Limb (tissue), 2 donors: Measurements from ENCODE around the gene HSPG2.
"Not testable (repeated sequence)": the region's sequence is repeated elsewhere in the genome, so short reads cannot be mapped to it uniquely, and the experiment has no call there.

Experiments
- DNase-seq, 2 donors: peaks; one replicate each; pipeline ENCODE4 v3.0.0-alpha.2; 2016; ENCODE audit errors: extremely low spot score in 2 of 2

HSPG2 gene

DNA sequence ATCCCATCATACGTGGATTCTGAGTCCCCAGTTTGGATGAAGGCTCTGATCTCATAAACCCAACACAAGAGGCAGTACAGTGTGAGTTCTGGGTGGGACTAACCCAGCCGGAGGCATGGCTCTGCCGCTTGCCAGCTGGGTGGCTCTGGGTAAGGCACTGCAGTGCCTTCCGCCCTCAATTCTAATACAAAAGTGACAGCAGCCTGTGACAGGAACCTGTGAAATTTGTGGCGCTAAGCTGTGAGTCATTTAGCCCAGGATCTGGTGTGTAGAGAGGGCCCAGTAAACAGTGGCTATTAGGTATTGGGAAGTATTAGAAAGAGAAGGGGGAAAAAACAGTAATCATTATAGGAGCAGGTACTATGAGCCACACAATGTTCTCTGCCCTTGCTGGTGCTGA lies 23.3 kb downstream of the HSPG2 start:
- no peak for DNase-seq

DNA sequence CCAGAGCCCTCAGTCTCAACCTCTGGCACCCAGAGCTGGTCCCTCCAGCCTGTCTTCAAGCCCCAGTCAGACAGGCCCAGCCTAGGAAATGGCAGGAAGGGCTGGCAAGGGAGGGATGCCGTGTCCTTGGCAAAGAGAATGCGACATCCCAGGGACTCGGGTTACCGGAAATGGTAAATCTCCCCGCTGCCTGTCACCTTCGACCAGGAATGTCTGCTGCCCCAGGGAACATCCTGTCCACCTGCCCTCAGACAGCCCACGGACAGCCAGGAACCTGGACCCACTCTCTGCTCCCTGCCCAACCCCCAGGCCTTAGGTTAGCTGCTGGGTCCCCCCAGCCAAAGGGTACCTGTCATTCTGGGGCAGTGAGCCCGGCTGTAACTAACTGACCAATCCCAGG lies 23.9 kb downstream of the HSPG2 start:
- DNase-seq: no peak

DNA sequence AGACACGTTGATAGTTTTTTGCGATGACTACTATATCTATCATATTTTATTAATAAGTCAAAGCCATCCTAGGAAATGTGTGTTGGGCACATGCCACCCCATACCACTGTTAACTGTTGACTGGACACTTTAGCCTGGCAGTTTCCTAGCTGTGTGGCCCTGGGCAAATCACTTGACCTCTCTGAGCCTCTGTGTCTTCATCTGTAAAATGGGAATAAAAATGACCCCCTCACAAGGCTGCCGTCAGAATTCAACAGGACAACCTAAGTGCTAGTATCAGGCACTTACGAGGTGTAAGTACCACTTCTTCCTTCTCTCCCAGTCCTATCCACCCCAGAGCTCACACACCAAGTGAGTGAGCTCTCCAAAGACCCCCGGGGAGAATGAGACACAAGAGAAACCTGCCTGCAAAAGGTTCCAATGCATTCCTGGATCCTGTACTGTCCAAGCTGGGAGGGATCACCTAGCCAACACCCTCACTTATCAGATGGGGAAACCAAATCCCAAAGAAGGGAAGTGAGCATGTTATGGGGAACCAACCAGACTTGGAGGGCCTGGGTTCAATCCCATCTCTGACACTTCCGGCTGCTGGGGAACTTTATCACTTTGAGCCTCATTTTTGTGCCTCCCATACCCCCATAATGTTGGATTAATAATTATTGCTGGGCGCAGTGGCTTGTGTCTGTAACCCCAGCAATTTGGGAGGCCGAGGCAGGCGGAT lies 24.9 kb downstream of the HSPG2 start:
- no peak for DNase-seq

DNA sequence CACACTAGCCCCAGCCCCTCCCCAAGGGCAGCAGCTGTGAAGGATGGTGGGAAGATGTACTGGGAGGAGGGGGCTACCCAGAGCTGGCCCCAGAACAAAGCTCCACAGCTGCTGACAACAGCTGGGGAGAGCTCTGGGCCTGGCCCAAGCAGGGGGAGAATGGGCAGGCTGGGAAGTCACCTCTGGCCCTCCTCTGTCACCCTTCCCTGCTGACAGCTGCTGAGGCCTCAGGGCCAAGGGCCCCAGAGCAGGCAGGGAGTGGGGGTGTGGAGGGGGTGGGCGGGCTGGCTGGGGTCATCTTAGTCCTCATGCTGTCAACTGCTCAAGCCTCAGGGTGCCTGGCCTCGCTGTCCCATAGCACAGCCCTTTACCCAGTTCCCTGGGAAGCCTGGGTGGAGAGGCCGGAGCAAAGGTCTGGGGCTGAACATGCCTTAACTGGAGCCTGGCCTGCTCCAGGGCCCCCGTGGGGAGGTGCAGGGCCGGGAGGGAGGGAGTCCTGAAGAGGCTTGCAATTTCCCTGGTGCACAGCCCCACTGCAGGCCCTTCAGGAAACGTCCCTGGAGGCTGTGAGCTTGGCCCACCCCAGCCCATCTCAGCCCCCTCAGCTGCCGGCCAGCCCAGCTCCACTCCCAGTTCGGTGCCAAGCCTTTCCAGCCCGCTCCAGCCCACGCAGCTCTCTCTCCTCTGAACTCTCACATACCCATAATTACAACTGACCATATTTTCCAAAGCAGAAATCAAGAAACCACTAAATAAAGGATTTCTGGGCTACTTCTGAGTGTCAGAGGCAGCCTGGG lies 25.7 kb downstream of the HSPG2 start:
- DNase-seq: peak in 1 of 2 donors; percentile 66

DNA sequence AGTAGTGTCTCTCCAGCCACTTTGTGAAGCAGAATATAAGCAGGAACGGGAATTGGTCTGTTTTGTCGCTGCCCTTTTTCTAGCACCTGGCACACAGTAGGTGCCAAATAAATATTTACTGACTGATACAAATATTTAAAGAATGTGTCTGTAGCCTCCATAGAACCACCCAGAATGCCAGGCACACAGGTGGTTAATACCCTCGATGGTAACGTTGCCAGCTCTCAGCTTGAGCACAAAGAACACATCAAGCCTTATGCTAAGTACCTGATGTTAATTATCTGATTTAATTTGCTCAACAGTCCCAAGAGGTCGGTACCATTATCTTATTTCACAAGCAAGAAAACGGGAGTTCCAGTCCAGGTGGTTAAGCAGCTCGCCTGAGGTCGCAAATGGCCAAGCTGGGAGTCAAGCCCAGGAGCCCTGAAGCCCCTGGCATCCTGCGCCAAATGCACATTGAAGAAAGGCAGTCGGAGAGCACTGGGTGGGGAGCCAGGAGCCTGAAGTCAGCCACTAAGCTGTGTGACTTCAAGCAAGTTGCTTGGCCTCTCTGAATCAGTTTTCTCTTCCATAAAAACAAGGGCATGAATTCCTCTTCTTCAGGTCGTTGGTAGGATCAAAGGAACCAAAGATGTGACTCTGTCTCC lies 26.4 kb downstream of the HSPG2 start:
- DNase-seq: no peak

DNA sequence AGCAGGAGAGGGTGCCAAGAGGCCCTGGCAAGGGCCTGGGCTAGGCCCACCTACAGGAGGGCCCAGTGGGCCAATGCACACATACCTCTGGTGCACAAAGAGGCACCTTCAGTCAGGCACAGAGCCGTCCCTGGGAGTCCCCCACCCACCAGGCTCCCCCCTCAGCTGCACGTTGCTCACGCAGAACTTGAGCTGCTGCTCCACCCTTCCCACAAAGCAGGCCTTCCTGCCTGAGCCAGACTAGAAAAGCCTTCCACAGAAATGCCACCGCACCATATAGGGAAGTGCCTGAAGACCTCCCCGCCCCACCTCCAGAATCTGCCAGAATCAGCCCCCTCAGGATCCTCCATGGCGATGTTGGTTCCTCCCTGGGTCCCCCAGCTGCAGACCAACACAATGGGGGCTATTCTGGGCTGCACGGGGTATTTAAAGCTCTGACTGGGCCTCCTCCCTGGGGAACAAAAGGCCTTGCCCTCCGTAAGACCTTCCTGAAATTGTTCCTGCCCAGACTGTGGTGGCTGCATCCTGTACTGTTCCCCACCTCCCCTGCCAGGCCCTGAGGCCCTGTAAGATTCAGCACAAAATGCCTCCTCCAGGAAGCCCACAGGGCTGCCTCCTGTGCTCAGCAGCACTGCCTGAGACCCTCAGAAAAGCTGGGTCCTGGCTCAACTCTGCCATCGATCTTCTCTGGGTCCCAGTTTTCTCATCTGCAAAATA lies 27.2 kb downstream of the HSPG2 start:
- DNase-seq: peak; percentile 76 to 84

DNA sequence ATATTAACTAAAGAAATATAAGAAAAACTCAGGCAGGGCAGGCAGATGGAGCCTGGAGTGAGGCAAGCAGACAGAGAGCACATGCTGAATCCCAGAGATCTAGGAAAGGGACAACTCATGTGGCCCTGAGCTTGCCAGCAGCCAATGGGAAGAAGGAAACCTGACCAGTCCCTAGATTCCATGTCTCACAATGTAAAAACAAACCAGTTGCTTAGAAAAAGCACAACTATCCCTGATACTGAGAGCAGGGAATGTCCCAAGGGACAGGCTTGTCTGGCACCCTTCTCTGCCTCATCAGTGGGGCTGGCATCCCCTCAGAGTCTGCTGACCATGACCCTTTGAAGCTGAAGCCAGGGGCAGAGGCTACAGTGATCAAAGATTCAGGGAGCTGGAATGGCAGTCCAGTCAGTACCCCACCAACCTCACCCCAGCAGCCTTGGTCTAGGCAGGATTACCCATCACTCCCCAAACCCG lies 27.8 kb downstream of the HSPG2 start:
- no peak for DNase-seq

DNA sequence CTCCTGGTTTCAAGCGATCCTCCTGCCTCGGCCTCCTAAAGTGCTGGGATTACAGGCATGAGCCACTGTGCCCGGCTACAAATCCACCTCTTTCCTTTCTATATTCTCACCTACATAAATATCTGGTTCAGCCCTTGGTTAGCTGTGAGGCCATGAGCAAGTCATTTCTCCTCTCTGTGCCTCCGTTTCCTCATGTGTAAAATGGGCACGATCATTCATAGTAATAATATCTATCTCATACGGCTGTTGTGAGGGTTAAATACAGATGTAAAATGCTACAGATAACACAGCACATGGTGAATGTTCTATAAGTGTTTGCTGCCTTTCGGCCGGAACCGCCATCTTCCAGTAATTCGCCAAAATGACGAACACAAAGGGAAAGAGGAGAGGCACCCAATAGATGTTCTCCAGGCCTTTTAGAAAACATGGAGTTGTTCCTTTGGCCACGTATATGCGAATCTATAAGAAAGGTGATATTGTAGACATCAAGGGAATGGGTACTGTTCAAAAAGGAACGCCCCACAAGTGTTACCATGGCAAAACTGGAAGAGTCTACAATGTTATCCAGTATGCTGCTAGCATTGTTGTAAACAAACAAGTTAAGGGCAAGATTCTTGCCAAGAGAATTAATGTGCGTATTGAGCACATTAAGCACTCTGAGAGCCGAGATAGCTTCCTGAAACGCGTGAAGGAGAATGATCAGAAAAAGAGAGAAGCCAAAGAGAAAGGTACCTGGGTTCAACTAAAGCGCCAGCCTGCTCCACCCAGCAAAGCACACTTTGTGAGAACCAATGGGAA lies 29.2 kb downstream of the HSPG2 start:
- DNase-seq: not testable (repeated sequence)

DNA sequence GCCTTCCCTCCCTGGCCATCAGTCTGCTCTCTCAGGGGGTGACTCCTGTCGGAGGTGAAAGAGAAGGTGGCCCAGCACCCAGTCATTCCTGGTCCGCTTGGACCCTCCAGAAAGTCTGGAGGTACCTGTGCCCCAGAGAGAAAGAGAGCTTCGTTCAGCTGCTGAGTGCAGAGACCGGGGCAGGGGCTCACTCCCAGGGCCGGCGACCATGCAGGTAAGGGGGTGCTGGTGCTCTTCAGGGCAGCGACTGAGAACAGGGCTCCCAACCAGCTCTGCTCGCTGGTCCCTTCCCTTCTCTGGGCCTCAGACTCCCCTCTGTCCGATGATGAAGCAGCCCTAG lies 30.1 kb downstream of the HSPG2 start:
- no peak for DNase-seq

DNA sequence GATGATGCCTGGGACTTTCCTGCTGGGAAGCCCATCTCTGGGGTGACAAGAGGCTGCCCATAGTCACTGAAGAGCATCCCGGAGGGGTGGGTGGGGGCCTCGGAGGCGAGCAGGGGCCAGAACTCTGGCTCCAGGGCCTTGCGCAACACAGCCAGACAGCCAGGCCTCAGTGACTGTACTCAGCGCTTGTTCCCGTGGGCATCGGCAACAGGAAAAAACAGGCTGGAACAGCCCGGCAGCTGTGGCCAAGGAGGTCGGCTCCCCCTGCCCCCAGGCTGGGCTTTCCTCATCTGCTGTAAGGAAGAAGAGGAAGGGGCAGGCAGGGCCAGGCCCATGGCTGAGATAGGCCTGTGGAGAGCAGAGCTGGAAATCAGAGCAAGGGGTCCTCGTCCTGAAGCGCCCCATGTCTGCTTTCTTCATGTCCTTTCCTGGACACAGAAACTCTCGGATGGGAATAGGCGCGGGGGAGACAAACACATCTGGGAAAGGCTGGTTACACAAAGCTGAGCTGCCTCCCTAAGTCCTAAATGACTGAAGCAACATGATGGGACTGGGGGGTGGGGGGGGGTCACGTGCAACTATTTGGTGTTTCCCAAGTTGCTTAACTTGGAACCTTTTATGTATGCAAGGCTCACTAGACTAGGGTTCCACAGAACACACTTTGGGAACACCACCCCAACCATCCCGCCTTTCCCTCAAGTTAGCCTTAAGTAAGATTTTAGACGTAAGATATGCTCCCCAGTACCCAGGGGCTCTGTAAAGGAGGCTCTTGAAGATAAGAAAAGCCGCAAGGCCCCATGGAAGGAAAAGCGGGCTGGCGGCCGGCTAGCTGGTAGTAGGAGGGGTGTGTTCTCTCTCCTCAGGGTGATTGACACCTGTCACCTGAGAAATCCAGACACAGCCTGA lies 30.7 kb downstream of the HSPG2 start:
- no peak for DNase-seq

DNA sequence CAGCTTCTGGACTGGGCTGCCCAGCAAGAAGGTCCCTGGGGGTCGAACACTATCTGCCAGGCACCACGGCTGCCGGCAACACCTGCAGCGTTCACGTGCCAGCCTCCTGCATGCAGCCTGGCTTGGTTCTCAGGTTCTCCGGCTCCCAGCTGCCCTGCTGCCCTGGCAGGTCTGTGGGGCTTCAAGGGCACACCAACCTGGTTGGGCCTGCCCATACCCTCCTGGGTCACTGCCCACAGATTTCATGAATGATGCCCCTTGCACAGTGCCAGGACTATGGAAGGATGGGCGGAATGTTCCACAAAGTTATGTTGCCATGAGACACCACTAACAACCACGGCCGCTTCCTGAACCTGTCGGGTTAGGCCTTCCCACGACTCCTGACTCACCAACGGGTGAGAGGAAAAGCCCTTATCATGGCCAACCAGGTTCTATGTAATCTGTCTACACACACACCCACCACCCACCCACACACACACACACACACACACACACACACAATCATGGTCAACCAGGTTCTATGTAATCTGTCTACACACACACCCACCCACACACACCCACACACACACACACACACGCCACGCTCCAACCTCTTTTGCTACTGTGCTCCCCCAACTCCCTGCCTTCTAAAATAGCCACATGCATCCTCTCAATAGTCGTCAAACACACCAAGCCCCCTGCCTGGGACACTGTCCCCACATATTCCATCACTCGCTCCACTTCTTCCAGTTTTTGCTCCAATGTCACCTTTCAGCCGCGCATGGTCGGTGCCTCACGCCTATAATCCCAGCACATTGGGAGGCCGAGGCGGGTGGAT lies 32.2 kb downstream of the HSPG2 start:
- no peak for DNase-seq

DNA sequence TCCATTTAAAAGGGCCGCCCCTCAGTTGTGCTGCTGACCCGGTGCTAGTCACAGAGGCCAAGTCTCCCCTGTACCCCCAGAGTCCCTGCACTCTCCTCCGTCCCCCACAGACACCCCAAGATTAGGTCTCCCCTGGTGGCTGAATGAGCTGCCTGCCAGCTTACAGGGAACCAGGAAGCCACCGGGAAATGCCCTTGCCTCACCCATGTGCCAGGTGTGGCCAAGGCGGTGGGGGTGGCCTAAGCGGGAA lies 32.7 kb downstream of the HSPG2 start:
- no peak for DNase-seq

DNA sequence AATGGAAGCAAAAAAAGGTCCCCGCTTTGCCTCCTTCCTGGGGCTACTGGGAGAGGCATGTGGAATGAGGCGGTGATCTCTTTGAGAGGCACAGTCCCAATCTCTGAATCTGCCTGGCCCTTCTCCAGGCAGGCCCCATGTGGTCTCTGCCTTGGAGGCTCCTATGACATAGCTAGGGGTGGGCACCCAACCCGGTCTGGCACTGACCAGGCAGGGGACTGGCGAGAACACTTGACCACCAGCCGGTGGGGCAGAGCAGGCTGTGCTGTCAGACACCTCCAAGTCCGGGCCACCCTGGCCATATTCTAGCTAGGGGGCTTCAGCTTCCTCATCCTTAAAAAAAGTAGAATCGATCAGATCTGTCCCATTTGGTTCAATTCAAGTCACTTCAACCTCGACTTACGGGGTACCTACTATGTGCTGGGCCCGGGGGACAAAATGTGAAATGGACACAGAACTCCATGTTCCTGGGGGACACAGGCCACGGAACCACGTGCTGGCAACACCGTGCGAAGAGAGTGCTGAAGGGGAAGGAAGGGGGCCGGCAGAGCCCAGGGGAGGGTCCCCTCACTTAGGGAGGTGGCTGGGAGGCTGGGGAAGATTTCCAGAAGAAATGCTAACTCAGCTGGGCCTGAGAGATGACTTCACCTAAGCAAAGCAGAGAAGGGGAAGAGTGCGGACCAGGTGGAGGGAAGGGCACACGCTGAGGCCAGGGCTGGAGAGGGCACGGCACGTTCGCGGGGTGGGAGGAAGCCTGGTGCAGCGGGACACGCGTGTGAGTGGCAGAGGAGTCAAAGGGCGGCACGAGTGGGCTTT lies 33.3 kb downstream of the HSPG2 start:
- DNase-seq: no peak

DNA sequence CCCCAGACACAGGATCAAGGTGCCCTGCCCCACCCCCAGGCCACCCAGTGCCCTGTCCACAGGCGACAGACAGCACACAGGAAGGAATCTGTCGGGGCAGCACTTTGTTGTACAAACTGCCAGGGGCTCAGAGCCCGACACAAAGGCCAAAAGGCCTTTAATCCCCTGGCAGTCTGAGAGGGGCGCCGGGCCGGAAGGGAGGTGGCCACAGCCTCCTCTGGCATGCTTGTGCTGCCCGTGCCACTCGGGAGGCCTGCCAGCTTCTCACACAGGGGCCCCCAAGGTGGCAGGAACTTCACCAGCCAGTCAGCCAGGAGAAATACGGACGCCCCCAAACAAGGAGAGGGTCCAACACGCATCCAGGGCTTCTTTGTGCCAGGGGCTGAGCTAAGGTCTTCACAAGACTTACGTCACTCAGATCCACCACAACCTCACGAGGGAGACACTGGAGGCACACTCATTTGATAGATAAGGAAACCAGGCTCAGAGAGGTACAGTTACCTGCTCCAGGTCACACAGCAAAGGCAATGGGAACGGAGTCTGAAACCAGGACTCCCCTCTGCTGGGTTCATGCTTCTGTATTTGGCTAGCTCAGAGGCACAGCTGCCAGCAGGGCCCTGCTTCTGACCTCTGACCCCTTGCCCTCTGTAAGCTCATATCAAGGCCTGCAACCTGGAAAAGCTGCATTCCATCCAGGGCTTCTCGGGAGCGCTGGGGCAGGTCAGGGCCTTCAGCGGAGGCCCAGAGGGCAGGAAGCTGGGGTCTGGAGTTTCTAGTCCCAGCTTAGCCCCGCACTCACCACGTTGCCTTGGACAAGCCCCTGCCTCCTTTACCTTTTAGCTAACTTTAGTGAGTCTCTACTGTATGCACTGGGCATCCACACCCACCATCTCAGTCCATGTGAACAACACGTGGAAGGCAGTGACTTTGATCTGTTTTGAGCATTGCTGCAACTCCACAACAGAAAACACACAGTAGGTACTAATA lies 34.8 kb downstream of the HSPG2 start:
- DNase-seq: no peak

DNA sequence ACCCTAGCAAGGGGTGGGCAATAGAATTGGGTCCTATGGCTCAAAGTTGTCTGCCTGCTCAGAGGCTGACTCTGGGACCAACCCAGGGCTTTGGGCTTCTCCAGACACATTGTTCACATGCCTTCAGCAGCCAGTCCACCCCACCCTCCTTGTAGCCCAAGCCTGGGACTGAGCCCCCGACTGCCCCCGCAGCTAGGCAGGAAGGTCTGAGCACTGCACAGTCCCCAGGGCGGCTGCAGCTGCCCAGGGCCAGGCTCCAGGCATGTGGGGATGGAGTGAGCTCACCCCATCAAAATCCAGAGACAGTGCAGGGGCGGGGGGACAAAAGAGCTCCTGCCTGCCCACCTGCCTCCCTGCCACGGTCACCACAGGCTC lies 35.6 kb downstream of the HSPG2 start:
- no peak for DNase-seq

DNA sequence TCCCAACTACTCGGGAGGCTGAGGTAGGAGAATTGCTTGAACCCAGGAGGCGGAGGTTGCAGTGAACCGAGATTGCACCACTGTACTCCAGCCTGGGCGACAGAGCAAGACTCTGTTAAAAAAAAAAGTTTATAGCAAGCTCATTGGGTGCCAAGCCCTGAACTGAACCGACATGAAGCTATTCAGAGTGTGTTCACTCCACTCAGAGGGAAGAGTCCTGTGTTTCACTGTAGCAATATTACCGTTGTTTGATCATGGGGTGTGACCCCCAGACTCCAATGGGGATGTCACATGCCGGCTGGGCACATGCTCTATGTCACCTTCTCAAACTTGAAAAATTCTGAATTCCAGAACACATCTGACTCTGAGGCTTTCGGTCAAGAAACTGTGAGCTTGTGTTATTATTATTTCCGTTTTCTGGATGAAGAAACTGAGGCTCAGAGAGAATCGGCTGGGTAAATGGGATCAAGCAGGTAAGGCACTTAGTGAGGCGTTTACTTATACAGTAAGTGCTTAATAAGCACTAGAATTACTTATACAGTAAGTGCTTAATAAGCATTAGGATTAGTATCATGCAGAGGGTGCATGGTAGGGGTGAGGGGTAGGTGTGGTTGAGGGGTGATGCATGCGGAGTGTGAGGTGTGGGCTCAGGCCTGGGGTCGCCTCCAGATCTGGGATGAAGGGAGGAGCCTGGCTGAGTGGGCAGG lies 36.2 kb downstream of the HSPG2 start:
- no peak for DNase-seq

DNA sequence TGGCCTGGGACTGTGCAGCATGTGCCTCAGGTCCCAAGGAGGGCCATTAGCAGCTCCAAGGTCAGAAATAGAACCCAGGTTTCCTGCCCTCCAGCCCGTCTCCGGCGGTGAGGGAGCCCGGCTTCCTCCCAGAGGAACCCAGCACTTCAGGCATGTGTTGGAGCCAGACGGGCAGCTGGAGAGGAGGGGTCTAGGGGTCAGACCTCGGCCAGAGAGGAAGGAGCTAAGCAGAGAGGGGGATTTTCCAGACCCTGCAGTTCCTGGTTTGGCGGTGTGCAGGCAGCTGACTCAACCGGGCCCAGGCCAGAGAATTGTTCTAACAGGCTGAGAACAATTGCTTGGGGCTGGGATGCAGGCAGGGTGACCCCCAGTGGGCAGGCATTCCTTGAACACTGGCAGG lies 37.1 kb downstream of the HSPG2 start:
- no peak for DNase-seq
